K562 (cell line): ENCODE results near the gene HNRNPLL. TPM values are rescaled to one million over a fixed set of nuclear protein-coding genes. Genes with fewer than 3 reads are reported as not detected.

Source experiments
- AFF1 ChIP-seq, 2 experiments: fragments of 450-650 bp; IDR thresholded peaks; 2 replicates each; pipeline ENCODE4 v1.6.1; 2018; ENCODE audit warnings: mild to moderate bottlenecking in 2 of 2, low read depth in 1 of 2; ENCODE audit not compliant: partially characterized antibody in 2 of 2
- ATF3 ChIP-seq, 2 experiments: fragments of 450-650 bp in 1 of 2; sonication (generic) in 1 of 2; formaldehyde crosslinking in 1 of 2; IDR thresholded peaks in 1 of 2; conservative IDR thresholded peaks in 1 of 2; 2 replicates each; pipeline versions ENCODE4 v1.6.1 to v1.8.1; 2016 to 2023; ENCODE audit warnings: mild to moderate bottlenecking in 2 of 2, moderate library complexity in 2 of 2, inconsistent platforms in 1 of 2, missing genetic modification reagents in 1 of 2
- ATF7 ChIP-seq: fragments of 450-650 bp; IDR thresholded peaks from 2 replicates; pipeline ENCODE4 v1.7.1; 2014; ENCODE audit warnings: mild to moderate bottlenecking, moderate library complexity
- C11orf30 ChIP-seq: fragments of 450-650 bp; IDR thresholded peaks from 2 replicates; pipeline ENCODE4 v1.6.1; 2016; ENCODE audit warnings: low read depth, mild to moderate bottlenecking
- CTBP1 ChIP-seq: fragments of 450-650 bp; IDR thresholded peaks from 2 replicates; pipeline ENCODE4 v1.6.1; 2016; ENCODE audit warnings: borderline replicate concordance
- ESRRA ChIP-seq: fragments of 450-650 bp; IDR thresholded peaks from 2 replicates; pipeline ENCODE4 v1.6.1; 2014; ENCODE audit warnings: low read depth, mild to moderate bottlenecking, moderate library complexity, borderline replicate concordance
- HMGN3 ChIP-seq: IDR thresholded peaks from 2 replicates; pipeline ENCODE4 v1.6.1; 2011; ENCODE audit warnings: borderline replicate concordance, low read depth, mild to moderate bottlenecking, mixed read lengths, low read length; ENCODE audit not compliant: insufficient read length; ENCODE audit errors: extremely low read depth
- MEIS2 ChIP-seq: fragments of 450-650 bp; IDR thresholded peaks from 2 replicates; pipeline ENCODE4 v1.6.1; 2014; ENCODE audit warnings: mild to moderate bottlenecking; ENCODE audit not compliant: partially characterized antibody
- MXD1 ChIP-seq: fragments of 250-450 bp; sonication (Bioruptor Pico); IDR thresholded peaks from 2 replicates; pipeline ENCODE4 v1.8.0; 2021; ENCODE audit warnings: borderline replicate concordance, mild to moderate bottlenecking, moderate library complexity; ENCODE audit not compliant: poor library complexity, severe bottlenecking
- NFE2L1 ChIP-seq: fragments of 450-650 bp; IDR thresholded peaks from 2 replicates; pipeline ENCODE4 v1.6.1; 2016; ENCODE audit warnings: missing genetic modification characterization, low read depth, mild to moderate bottlenecking, missing compliant biosample characterization, moderate library complexity, borderline replicate concordance
- NR2C1 ChIP-seq, 2 experiments: fragments of 450-650 bp; IDR thresholded peaks; 2 replicates each; pipeline ENCODE4 v1.6.1; 2017; ENCODE audit warnings: mild to moderate bottlenecking in 2 of 2, antibody characterized with exemption in 1 of 2, inconsistent platforms in 1 of 2, missing compliant biosample characterization in 1 of 2, missing genetic modification characterization in 1 of 2
- SIX5 ChIP-seq, 2 experiments: IDR thresholded peaks; 2 replicates each; pipeline ENCODE4 v1.6.1; 2011; ENCODE audit warnings: low read length in 2 of 2, borderline replicate concordance in 1 of 2, low read depth in 1 of 2, mild to moderate bottlenecking in 1 of 2, moderate library complexity in 1 of 2; ENCODE audit not compliant: insufficient read depth in 1 of 2
- SPI1 ChIP-seq: IDR thresholded peaks from 2 replicates; pipeline ENCODE4 v1.6.1; 2011; ENCODE audit warnings: low read depth, low read length, control low read depth, borderline replicate concordance
- TAF9B ChIP-seq: fragments of 450-650 bp; IDR thresholded peaks from 2 replicates; pipeline ENCODE4 v1.6.1; 2018; ENCODE audit warnings: mild to moderate bottlenecking; ENCODE audit not compliant: partially characterized antibody
- THRB ChIP-seq: fragments of 450-650 bp; formaldehyde crosslinking; conservative IDR thresholded peaks from 2 replicates; pipeline ENCODE4 v1.4.0; 2022; ENCODE audit warnings: mild to moderate bottlenecking, missing genetic modification characterization
- ZNF134 ChIP-seq: fragments of 250-450 bp; sonication (Bioruptor Pico); conservative IDR thresholded peaks from 2 replicates; pipeline ENCODE4 v1.4.0; 2020
- ZNF197 ChIP-seq: fragments of 200-800 bp; sonication (Bioruptor generic); IDR thresholded peaks from 2 replicates; pipeline ENCODE4 v1.6.1; 2016; ENCODE audit warnings: low read depth, missing genetic modification characterization, missing compliant biosample characterization
- ZNF24 ChIP-seq: fragments of 450-650 bp; IDR thresholded peaks from 2 replicates; pipeline ENCODE4 v1.6.1; 2016
- ZNF324 ChIP-seq: fragments of 250-450 bp; sonication (Bioruptor Pico); IDR thresholded peaks from 2 replicates; pipeline ENCODE4 v1.4.0; 2020; ENCODE audit warnings: mild to moderate bottlenecking
- ZNF780A ChIP-seq: fragments of 250-450 bp; sonication (Bioruptor Pico); IDR thresholded peaks from 2 replicates; pipeline ENCODE4 v1.5.0; 2021; ENCODE audit warnings: mild to moderate bottlenecking
- polyA plus RNA-seq, 8 experiments: library from polyadenylated mRNA; depleted of rRNA in 4 of 8; stranded (reverse) in 5 of 8; unstranded in 3 of 8; fragments of >200 nt; fragmentation: Nextera tagmentation in 2 of 8; fragmentation: Illumina TruSeq in 1 of 8; extraction: Ambion mirVana in 2 of 8; extraction: Trizol in 1 of 8; gene quantifications; 2 replicates each; pipeline versions ENCODE4 v1.2.1 to v1.2.3, GENCODE V29; 2011 to 2014; ENCODE audit warnings: inconsistent platforms in 1 of 8, missing spikeins in 1 of 8
- total RNA-seq, 7 experiments: library from RNA; depleted of rRNA in 6 of 7; stranded (reverse); fragments of >200 nt in 6 of 7; fragmentation: Illumina TruSeq in 2 of 7; extraction: Trizol in 2 of 7; gene quantifications; 2 replicates each; pipeline versions ENCODE4 v1.2.1 to v1.2.3, GENCODE V29; 2011 to 2021; ENCODE audit warnings: low replicate concordance in 1 of 7

Gene HNRNPLL
- total and polyA plus RNA-seq, 9 of the 15 experiments (the other 6 are each of a cell fraction or from before 2014, with no cell fraction given): 19.8 to 135 (median 57.8) TPM

GRCh38 chr2:38598200-38598990 is 4.3 kb downstream of the HNRNPLL start (continued):
- peak in 1 of 2 experiments; percentile 16 for TF ChIP-seq AFF1 (IDR thresholded peaks at IDR 0.05; ENCODE audit: low read depth in 1 of 2, partially characterized antibody in 2 of 2)
- TF ChIP-seq TAF9B: no peak
- TF ChIP-seq ATF7: peak; percentile 57; the same call in 1 of the 2 replicates
- no peak for TF ChIP-seq ZNF197 (CRISPR knock-in tag)
- peak; percentile 29 for TF ChIP-seq MEIS2
- TF ChIP-seq ZNF324 (CRISPR knock-in tag): no peak
- no peak for TF ChIP-seq ESRRA
- TF ChIP-seq NFE2L1 (tag): no peak
- no peak for TF ChIP-seq ZNF24
- no peak for TF ChIP-seq SPI1
- TF ChIP-seq THRB: 0 out of 2 replicates have a peak, but pooled peaks have one; percentile 28
- TF ChIP-seq MXD1: no peak
- TF ChIP-seq ATF3 (IDR thresholded peaks at IDR 0.05): peak; percentile 64
- no peak for TF ChIP-seq ATF3 (CRISPR knock-in tag; conservative IDR thresholded peaks at IDR 0.05)
- TF ChIP-seq ZNF134 (CRISPR knock-in tag): no peak
- no peak for TF ChIP-seq ZNF780A (CRISPR knock-in tag)
- no peak for TF ChIP-seq HMGN3
- no peak for TF ChIP-seq CTBP1
- no peak for TF ChIP-seq NR2C1 (IDR thresholded peaks at IDR 0.05)
- TF ChIP-seq NR2C1 (tag; IDR thresholded peaks at IDR 0.05): no peak
- TF ChIP-seq SIX5 (IDR thresholded peaks at IDR 0.05; ENCODE audit: borderline replicate concordance in 1 of 2, insufficient read depth in 1 of 2, low read depth in 1 of 2, low read length in 2 of 2): no peak
- TF ChIP-seq C11orf30: no peak
